Activated naive CD8-positive, alpha-beta T cell treated with anti-CD3 and anti-CD28 coated beads, Interleukin-2, amount 50 U/mL, for 16 hours (primary cell): Measurements from ENCODE around the gene ZFR2.
"Not testable (repeated sequence)": the region's sequence is repeated elsewhere in the genome, so short reads cannot be mapped to it uniquely, and the experiment has no call there.

Experiments
- DNase-seq: peaks from one replicate; pipeline ENCODE4 v3.0.0-alpha.2; 2020; ENCODE audit warnings: low read depth, low spot score

Gene ZFR2

DNA sequence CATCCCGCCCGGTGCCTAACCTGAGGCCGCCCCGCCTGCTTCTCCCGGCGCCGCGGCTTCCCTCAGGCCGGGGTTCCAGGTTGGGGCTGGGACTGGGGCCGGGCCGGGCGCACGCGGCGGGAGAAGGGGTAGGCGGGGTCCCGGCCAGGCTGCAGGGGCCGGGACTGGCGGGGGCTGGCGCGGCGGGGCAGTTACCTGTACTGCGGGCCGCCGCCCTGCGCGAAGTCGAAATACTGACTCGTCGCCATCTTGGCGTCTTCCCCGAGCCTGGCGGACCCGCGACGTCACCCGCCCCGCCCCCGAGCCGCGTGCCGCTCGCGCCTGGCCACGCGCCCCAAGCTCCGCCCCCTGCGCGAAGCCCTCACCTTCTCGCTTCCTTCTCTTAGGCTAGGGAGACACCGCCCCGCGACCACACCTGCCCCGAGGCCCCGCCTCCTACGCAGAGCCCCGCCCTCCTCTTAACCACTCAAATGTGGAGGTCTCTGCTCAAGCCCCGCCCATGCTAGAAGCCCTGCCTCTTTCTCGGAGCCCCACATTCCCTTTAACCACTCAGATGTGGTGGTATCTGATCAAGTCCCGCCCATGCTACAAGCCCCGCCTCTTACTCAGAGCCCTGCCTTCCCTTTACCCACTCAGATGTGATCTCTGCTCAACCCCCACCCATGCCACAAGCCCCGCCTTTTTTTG, at the start of gene ZFR2:
TSS of gene ZFR2 (minus strand) at position 269 of the 687 bp plus-strand sequence. CDS start at position 248, 21 bp downstream.
- DNase-seq, result no peak

DNA sequence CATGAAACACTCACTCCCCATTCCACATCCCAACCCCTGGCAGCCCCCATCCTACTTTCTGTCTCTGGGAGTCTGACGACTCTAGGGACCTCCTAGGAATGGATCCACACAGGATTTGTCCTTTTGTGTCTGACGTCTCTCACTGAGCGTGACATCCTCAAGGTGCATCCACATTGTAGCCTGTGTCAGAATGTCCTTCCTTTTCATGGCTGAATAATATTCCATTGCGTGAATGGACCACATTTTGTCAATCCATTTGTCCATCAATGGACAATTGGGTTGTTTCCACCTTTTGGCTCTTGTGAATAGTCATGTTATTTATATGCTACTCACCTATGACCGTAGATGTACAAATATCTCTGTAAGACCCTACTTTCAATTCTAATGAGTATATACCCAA, 47.2 kb upstream of the ZFR2 start:
- no peak for DNase-seq

DNA sequence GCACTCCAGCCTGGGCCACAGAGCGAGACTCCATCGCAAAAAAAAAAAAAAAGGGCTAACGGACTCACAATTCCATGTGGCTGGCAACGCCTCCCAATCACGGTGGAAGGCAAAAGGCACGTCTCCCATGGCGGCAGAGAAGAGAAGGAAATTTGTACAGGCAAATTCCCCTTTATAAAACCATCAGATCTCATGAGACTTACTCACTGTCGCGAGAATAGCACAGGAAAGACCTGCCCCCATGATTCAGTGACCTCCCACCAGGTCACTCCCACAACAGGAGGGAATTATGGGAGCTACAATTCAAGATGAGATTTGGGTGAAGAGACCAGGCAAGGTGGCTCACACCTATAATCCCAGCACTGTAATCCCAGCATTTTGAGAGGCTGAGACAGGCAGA, 45.4 kb upstream of the ZFR2 start:
- DNase-seq, result no peak

DNA sequence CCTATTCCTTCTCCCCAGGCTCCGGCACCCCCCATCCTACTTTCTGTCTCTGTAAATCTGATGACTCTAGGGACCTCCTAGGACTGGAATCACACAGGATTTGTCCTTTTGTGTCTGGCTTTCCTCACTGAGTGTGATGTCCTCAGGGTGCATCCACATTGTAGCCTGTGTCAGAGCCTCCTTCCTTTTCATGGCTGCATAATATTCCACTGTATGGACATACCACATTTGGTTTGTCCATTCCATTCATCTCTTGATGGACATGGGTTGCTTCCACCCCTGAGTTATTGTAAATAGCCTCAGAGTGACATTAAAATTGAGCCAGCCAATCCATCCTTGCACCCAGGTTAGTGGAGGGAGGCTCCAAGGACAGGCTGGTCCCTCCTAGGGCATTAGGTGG, 41.3 kb upstream of the ZFR2 start:
- no peak for DNase-seq

DNA sequence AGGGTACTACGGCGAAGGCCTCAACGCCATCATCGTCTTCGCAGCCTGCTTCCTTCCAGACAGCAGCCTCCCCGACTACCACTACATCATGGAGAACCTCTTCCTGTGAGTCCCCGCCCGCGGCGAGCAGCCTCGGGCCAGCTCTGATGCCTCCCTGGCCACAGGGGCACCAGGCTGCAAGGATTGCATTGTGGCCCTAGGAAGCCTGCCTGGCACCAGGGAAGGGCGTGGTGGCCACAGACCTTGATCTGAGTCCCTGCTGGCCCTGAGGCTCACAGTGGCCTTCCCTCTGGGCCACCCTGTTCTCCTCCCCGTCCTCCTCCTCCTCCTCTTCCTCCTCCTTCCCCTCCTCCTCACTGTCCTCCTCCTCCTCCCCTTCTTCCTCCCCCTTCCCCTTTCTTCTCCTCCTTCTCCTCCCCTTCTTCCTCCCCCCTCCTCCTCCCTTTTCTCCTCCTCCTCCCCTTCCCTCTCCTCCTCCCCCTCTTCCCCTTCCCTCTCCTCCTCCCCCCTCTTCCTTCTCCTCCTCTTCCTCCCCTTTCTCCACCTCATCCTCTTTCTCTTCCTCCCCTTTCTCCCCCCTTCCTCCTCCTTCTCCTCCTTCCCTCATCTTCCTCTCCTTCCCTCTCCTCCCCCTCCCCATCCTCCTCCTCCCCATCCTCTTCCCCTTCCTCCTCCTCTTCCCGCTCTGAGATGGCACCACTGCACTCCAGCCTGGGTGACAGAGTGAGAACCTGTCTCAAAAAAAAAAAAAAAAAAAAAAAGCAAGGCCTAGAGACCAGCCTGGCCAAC, 39.6 kb upstream of the ZFR2 start:
- DNase-seq, result no peak

DNA sequence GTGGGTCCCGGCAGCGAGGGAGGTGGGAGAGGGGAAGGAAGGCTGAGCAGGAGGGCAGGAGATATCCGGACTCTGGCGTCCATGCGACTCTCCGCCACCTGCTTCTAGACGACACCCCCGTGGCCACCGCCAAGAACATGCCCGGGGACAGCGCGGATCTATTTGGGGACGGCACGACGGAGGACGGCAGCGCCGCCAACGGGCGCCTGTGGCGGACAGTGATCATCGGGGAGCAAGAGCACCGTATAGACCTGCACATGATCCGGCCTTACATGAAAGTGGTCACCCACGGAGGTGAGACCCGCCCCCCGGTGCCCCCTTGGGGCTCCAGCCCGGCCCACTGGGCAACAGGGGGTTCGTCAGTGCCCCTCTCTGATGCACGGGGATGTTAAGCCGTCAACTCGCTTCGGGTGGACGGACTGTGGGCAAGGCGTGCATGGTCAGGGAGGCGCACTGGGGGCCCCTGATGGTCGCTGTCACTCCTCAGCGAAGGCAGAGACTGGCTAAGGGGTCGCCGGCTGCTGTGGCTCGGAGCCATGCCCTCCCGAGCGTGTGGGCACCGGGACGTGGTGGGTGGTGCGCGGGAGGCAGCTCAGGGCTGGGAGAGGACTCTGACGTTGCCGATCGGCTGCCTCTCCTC, 38.9 kb upstream of the ZFR2 start:
- DNase-seq, result no peak

DNA sequence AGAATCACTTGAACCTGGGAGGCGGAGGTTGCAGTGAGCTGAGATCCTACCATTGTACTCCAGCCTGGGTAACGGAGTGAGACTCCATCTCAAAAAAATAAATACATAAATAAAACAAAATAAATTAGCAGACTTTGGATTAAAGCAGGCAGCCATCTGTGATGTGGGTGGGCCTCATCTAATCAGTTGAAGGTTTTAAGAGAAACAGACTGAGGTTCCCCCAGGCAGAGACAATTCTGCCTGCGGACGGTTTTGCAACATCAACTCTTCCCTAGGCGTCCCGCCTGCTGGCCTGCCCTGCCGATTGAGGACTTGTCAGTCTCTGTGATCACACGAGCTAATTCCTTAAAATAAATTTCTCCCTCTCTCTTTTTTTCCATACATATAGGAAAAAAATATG, 35.4 kb upstream of the ZFR2 start:
- DNase-seq, result no peak

DNA sequence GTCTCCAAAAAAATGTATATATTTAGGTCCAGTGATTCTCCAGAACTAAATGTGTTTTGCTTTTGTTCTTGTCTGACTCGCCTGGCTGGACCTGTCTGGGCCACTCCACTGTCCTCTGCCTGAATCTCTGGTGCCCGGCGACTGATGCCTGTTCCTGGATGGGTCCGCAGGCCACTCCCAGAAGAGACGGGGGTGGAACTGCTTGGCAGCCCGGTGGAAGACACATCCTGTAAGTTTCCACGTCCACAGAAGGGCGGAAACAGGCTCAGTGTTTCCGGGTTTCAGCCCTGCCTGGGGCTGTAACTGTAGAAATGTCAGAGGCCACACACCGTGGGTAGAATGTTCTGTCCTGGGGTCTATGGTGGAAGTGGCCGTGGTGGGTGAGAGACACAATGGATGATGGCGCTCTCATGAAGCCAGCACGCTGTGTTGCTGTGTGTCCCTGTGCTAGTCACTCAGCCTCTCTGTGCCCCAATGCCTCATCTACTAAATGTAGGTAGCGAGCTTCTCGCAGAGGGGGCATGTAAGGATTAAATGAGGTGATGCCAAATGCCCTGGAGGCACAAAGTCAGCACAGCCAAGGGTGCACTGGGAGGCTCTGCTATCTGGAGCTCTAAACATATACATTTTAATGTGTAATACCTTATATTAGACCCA, 33.6 kb upstream of the ZFR2 start:
- no peak for DNase-seq

DNA sequence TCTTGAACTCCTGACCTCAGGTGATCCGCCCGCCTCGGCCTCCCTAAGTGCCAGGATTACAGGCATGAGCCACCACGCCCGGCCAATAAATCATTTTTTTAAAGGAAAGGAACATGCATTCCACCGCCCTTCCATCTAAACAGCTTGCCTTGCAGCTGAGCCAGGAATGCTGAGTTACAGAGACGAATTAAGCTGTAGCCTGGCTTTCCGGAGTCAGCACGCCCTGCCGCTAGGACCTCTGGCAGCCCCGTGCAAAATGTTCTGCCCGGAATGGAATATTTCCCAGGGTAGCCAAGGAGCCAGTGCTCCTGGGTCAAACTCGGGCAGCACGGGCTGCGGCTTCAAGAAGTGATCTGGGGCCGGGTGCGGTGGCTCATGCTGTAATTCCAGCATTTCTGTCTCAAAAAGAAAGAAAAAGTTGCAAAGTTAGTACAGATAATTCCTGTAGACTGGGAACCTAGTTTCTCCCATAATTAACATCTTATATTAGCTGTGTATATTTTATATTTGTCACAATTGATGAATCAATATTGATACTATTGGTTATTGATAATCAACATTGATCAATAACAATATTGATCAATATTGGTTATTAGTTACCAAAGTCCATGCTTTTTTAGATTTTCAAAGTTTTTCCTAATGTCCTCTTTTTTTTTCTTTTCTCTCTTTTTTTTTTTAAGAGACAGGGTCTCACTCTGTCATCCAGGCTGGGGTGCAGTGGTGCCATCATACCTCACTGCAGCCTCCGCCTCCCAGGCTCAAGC, 30.9 kb upstream of the ZFR2 start:
- no peak for DNase-seq

DNA sequence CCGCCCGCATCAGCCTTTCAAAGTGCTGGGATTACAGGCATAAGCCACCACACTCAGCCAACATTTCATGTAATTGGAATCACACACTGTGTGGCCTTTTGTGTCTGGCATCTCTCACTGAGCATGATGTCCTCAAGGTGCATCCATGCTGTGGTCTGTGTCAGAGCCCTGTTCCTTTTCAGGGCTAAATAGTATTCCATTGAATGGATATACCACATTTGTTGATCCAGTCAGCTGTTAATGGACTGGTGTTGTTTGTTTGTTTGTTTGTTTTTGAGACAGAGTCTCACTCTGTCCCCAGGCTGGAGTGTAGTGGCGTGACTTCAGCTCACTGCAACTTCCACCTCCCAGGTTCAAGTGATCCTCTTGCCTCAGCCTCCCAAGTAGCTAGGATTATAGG, 29.6 kb upstream of the ZFR2 start:
- DNase-seq, result no peak

DNA sequence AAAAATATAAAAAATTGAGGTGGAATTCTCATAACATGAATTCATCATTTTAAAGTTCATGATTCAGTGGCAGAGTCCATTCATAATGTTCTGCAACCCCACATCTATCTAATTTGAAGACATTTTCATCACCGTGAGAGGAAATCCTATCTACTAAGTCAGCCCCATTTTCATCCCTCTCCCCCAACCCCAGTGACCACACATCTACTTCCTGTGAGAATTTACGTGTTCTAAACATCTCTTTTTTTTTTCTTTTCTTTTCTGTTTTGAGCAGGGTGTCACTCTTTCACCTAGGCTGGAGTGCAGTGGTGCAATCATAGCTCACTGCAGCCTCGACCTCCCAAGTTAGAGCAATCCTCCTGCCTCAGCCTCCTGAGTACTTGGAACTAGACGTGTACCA, 29.1 kb upstream of the ZFR2 start:
- DNase-seq, result no peak

DNA sequence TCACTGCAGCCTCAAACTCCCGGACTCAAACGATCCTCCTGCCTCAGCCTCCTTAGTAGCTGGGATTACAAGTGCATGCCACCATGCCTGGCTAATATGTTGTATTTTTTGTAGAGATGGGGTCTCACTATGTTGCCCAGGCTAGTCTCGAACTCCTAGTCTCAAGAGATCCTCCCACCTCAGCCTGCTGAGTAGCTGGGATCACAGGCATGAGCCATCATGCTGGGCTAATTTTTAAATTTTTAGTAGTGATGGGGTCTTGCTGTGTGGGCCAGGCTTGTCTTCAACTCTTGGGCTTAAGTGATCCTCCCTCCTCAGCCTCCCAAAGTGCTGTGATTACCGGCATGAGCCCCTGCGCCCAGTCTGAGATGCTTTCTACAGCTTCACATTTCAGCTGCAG, 26.9 kb upstream of the ZFR2 start:
- DNase-seq, result no peak

DNA sequence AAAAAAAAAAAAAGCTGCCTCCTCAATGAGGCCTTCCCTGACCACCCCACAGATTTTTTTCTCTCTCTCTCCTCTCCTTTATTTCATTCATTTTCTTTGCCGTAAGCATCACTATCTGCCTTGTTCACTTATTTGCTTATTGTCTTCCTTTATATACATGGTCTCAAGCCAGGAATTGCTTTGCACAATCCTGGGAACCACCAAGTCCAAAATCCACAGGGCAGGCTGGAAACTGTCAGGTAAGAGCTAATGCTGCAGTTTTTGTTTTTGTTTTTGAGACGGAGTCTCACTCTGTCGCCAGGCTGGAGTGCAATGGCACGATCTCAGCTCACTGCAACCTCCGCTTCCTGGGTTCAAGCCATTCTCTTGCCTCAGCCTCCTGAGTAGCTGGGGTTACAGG, 26.1 kb upstream of the ZFR2 start:
- DNase-seq, result not testable (repeated sequence)

DNA sequence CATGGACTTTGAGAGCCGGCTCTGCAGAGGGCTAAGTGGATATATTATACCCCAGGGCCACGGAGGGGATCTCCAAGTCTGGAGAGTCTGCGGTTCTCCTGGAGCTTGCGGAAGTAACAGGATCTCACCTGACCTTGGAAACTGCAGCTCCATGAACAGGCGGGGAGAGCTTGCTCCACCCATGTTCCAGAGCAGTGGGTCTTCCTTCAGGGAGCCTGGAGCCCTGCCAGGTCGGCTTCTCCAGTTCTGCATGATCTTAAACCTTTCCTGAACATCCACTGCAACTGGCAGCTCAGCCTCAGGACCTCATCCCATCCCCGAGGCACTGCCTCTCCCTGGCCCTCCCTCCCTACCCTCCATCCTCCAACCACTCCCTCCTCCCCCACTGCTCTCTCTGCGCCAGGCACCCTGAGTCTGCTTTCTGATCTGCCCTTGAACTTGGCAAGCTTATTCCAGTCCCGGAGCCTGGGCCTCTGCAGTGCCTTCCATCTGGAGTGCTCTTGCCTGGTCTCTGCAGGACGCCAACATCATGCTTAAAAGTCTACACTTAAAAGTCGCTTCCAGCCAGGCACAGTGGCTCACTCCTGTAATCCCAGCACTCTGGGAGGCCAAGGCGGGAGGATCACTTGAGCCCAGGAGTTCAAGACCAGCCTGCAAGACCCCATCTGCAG, 24.8 kb upstream of the ZFR2 start:
- DNase-seq, result no peak

DNA sequence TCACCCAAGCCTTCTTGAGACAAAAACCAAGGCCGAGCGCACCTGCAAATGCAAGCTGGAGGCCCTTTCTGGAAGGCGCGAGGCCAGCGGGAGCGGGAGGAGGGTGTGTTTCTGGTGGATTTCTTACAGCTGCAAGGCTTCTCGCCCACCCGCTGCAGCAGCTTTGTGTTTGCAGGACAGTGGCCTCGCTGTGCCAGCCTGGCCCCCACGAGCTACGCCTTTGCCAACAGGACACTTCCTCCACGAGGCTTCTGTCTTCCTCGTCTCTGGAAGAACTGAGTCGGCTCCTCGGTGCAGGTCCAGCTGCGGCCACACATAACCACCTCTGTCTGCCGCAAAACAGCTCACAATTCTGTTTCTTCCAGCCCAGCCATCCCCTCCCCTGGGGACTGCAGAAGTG, 21.8 kb upstream of the ZFR2 start:
- no peak for DNase-seq

DNA sequence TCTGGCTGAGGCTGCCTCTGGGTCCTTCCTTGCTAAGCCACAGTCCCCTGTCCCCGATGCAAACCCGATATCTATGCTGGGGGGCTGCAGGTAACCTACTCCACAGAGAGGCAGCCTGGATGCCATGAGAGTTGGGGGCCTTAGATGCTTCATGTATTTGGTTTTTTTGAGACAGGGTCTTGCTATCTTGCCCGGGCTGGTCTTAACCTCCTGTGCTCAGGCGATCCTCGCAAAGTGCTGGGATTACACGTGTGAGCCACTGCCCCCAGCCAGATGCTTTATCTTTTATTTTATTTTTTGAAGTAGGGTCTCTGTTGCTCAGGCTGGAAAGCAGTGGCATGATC, 13.2 kb upstream of the ZFR2 start:
- no peak for DNase-seq

DNA sequence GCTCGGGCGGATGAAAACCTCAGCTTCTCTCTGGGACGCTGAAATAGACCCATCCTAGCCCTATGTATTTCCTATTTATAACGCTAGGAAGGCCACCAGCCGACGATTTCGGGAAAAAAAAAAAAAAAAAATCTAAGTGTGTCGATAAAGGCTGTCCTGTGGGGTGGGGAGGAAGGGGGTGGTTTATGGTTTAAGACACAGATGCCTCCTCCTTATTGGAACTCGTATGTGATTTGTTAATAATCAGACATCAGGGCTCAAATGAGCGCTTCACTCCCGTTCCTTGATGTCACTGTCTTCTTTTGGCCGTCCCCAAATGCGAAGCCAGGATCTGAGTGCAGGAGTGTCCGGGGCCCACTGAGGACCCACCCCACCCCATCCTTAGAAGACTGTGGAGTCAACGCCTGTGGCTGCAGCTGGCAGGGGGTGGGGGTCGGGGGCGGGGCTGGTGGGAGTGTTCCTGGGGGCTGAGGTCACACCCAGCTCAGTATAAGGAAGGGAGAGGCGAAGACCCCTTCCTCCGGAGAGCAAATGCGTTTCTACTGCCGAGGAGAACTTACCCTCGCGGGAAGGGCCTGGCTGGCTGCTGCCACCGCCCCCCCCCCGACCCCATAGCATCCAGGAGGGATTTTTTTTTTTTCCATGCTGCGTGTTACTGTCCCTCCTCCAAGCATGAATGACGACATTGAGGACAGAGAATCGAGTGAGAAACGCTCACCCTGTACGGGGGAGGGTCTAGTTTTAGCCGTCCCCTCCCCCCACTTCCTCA, 12.6 kb upstream of the ZFR2 start:
- DNase-seq, result no peak

DNA sequence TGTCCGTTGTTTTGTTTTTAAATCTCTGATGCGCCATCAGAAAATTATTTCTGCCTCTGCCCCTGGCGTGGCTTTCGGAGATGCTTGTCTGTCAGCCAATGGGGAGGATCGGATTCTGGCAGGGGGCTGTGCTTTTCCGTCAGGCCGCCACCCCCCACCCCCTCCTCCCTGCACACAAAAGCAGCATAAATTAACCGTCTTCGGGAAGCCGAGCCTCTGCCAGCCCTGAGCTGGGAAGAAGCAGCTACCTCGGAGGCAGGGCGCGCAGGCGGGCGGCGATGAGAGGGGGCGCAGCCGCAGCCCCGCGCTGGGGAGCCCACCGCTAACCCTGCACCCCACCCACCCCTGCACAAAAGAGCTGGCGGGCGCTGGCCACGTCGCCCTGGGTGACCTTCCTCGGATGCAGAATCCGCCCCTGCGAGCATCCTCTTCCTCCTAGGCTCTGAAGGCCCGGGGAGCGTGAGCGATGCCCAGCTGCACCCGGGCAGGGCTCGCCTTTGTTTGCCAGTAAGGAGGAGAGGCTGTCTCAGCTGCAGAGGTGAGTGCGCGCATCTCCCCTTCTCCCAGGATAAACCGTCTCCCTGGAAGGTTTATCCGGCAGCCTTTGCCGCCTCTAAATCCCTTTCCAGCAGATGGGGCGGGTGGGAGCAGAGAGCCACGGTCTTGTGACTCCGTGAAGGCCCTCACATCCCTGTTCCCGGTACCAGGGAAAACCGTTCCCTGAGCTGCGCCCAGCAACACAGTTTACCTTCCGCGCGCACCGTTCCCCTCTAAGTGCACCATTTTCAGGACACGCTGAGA, 11.8 kb upstream of the ZFR2 start, which contains the start of gene ATCAY:
TSS of gene ATCAY (plus strand) at position 215 of the 801 bp plus-strand sequence. CDS start 5,083 bp downstream, outside the sequence.
- DNase-seq, result no peak

DNA sequence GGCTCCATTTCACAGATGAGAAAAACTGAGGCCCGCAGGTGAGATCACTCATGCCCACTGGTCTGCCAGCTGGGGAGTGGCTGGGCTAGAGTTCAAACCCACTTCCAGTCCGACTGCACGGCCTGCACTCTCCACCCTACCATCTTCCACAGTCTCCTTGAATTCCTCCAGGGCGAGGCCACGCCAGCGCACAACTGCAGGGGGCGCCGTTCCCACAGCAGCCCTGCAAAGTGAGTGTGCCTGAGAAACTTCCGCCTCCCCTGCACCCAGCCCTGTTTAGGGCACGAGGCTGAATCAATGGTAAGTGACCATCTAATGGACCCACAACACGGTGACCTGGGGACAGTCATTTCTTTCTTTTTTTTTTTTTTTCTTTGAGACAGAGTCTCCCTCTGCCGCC, 10.8 kb upstream of the ZFR2 start:
- DNase-seq, result no peak
